ENCODE measurements around the gene SREBF2. TPM values are rescaled to one million over a fixed set of nuclear protein-coding genes. Genes with fewer than 3 reads are reported as not detected.
"Not testable (repeated sequence)": the region's sequence is repeated elsewhere in the genome, so short reads cannot be mapped to it uniquely, and the experiment has no call there.

The SREBF2 gene
- polyA plus RNA-seq, 3 donors = 20.8 to 40.6 (median 35.8) TPM

DNA sequence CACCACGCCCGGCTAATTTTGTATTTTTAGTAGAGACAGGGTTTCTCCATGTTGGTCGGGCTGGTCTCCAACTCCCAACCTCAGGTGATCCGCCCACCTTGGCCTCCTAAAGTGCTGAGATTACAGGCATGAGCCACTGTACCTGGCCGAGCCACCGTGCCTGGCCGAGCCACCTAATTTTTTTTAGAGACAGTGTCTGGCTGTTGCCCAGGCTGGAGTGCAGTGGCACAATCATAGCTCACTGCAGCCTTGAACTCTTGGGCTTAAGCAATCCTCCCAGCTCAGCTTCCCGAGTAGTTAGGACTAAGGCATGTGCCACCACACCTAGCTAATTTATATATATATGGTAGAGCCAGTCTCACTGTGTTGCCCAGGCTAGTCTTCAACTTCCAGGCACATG lies 2.6 kb downstream of the SREBF2 start:
- H3K27ac ChIP-seq (ENCODE audit: low read depth, low read length) = not testable (repeated sequence)
- WGBS, 3 donors = 65 to 87% (median 76%) methylated on average over 6 to 8 of the region's 8 CpGs

DNA sequence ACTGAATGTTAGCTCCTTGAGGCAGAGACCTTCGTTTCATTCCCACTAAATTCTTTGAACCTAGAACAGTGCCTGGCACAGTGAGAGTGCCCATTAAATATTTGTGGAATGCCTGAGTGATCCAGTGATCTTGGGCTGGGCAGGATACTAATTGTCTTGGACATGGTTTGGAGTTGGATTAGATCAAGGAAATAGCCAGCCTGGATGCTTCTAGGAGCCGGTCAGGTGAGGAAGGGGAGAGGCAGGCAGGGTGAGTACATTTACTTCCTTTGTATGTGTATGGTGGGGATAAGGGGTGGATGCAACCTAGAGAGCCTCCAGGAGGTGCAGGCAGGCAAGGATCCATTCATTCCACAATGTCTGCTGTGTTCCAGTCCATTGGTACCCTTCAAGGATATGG lies 3.6 kb downstream of the SREBF2 start:
- H3K27ac ChIP-seq (ENCODE audit: low read depth, low read length) = no peak overlapping the region
- 84 to 96% (median 96%) methylated on average over 2 of the region's 2 CpGs for WGBS, 3 donors

DNA sequence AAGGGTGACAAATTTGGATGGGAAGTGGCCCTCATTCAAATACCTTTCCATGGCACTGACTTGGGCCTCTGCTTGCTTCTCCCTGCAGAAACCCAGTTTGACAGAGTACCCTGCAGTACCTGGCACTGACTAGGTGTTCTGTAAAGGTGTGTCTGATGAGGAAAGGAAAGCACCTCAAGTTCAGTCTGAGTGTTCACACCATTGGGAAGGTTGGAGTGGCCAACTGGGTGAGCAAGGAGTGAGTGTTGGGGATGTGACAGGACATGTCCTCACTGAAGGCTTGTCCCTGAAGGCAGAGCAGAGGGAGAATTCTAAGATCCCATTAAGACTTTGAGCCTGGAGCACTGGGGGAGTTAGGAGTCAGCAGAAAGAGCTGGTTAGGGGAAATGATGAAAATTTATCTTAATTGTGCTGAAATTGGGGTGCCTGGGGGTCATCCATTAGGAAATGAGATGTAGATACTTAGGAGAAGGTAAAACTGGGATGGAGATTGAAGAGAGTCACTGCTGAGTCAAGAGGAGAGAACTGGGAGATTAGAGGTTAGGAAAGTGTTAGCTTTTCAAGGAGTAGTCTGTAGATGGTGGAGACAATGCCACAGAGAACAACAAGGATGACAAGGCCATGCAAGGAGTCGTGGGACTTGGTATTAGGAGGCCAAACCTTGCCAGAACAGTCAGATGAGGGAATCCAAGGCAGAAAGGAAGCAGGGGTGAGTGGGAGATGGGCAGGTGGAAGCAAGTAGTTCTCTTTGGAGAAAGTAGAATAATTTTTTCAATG lies 6.1 kb downstream of the SREBF2 start:
- H3K27ac ChIP-seq (ENCODE audit: low read depth, low read length) = no peak overlapping the region
- WGBS, 3 donors = 62 to 80% (median 71%) methylated on average over 1 of the region's 1 CpG

DNA sequence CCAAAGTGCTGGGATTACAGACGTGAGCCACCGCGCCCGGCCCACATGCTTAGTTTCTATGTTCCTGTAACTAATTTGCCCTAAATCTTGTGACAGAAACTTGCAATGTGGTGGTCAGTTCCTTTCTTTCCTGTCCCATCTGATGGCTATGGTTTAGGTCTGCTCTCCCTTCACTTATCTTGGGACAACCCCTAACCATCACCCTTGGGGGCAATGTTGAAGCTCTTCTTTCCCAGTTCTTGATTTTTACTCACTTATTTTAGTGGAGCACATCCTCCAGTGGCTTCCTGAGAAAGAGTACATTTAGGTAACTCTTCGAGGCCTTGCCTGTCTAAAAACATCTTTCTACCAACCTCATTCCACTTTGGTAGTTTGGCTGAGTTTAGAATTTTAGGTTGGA lies 7.3 kb downstream of the SREBF2 start:
- 89 to 98% (median 92%) methylated on average over 5 of the region's 5 CpGs for WGBS, 3 donors
- no peak overlapping the region for H3K27ac ChIP-seq (ENCODE audit: low read depth, low read length)

DNA sequence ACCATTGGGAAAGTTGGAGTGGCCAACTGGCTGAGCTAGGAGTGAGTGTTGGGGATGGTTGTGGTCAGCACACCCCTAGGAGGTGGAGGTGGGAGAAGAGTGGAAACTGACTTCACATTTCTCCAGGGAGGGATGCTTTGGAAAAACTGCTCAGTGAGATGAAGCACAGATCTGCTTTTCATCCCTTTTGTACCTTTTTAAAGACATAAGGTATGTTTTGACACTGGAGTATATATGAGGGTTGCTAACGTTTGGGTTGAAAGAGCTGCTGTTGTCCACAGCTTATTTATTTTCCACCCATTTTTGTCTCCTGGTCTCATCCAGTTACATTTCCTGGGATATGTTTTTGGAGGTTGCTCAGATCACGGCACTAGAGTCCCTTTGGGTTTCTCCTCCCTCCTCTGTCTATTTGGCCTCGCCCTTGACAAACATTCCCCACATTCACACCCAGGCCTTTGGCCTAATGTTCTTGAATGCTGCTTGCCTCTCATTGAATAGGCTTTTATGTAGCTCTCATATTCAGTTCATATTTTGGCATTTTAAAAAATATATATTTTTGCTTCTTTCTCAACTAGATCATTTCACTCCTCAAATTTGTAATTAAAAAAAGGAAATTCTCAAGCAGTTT lies 8.3 kb downstream of the SREBF2 start:
- H3K27ac ChIP-seq (ENCODE audit: low read depth, low read length) = no peak overlapping the region
- 47 to 64% (median 57%) methylated on average over 3 of the region's 3 CpGs for WGBS, 3 donors

DNA sequence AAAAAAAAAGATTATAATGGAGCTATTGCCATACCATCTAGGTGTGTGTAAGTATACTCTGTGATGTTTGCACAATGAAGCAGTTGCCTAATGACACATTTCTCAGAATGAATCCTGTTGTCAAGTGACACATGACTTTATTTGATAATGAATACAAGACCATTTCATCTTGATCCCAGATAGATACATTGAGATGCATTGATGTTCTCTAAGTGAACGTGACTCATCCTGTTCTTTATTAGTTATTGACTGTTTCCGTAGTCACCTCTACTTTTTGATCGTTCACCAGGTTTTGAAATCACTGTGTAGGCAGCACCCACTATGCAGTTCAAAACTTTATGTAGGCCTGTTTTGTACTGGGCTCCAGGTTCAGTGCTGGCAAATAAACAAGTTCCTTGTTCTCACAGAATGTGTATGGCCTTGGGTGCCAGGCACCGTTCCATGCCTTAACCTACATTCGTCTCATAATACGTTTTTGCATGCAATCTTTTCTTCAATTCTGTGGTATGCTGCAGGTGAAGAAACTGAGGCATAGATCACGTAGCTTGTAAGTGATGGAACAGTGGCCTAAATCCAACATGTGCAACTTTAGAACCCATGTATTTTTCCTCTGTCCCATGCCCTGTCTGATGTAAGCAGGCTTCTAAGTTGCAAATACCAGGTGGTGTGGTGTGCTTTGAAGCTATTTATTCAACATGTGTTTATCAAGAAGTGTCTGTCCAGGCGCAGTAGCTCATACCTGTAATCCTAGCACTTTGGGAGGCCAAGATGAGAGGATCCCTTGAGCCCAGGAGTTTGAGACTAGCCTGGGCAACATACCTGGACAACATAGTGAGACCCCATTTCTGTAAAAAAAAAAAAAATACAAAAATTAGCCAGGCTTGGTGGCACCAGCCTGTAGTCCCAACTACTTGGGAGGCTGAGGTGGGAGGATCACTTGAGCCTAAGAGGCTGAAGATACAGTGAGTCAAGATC lies 10.4 kb downstream of the SREBF2 start:
- 41 to 91% (median 87%) methylated on average over 8 of the region's 8 CpGs for WGBS, 3 donors
- no peak overlapping the region for H3K27ac ChIP-seq (ENCODE audit: low read depth, low read length)

DNA sequence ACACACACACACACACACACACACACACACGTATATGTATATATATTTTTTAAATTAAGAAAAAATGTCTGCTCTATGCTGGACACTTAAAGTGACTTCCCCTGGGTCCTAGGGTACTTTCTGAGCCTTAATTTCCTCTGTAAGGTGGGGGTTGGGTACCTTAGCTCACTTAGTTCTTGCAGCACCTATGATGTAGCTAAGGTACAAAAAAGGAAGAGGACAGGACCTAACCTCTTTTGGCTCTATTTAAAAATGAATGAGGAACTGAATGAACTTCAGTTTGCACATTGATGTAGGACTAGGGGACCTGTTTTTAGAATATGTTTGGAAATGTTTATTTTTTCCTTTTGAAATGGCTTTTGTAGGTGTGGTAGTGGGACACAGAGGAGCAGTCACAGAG lies 11.1 kb downstream of the SREBF2 start:
- no peak overlapping the region for H3K27ac ChIP-seq (ENCODE audit: low read depth, low read length)
- 36 to 77% (median 68%) methylated on average over 1 of the region's 1 CpG for WGBS, 3 donors

DNA sequence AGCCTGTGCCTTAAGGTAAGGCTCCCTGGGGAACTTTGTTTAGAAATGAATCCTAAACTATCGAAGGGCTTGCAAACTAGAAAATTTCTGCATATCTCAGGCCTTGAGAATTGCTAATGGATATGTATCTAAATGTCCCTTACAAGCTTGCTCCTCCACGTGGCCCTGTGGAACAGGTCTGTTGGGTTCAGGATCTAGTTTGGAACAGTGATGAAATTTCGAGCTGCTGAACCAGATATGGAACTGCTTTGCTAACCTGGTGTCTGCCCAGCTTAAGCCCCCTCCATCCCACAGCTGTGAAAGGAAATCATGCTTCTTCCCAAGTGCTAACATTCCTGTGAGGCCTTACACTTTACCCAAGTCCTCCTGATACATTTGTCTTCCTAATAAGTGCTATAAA lies 11.6 kb downstream of the SREBF2 start:
- 27 to 73% (median 71%) methylated on average over 3 of the region's 3 CpGs for WGBS, 3 donors
- no peak overlapping the region for H3K27ac ChIP-seq (ENCODE audit: low read depth, low read length)

DNA sequence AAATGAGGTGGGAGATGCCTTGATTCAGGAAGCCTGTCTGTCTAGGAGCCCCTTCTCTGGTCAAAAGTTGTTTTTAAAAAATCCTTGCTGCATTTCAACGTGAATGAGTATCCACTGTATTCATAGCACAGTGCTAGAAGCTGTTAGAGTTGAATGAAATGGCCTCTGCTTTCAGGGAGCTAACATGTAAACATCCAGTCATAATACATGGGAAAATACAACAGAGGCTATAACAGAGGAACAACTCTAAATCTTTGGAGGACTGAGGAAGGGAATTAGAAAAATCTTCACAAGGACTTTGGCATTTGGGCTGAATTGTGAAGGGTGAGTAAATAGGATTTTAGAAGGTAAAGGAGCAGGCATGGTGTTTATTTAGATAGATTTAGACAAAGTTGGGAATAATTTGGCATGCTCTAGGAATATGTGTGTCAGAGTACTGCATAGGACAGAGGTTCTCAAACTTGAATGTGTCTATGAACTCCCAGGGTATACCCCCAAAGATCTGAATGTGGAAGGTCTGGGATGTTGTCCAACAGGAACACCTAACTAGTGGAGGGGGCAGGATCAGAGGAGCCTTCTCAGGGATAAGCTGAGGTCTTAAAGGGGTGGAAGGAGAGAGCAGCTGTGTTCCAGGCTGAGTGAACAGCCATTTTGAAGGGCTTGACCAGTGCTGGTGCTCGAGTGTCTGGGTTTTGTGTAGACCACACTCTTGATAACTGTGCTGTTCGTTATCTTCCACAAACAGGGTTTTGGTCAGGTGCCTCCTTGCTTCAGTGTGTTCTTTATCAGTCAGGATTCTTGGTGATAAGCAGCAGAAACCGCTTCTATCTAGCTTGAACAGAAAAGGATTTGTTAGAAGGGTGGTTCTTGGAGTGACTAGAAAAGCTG lies 12.7 kb downstream of the SREBF2 start:
- H3K27ac ChIP-seq (ENCODE audit: low read depth, low read length) = no peak overlapping the region
- WGBS, 3 donors = 35 to 69% (median 64%) methylated on average over 4 of the region's 4 CpGs

DNA sequence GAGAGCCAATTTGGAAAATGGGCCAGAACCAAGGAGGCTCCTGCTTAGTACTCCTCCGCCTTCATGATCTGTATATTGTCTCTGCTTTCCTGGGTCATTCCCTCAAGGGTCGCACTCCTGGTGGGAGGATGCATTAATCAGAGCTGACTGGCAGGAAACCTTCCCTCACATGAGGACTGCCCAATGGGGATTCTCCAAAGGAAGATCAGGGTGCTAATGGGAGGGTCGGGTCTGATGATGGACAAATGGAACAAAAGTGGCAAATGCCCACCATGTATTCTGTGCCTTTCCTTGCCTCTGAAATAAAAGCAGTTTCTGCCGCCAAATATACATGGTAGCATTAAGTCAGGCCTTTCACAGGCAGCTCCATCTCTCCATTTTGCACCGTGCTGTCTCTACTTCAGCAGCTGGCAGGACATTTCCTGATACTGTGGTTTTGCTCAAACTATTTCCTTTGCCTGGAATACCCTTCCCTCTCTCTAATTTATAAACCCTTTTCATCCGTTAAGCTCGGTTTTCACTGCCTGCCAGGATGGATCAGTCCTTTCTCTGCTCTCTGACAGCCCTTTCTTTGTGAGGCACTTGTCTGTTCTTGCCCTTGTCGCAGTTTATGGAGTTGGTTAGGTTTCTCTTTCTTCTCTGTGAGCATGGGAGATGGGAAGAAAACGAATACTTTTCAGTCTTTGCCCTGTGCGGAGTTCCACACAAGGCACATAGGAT lies 13.5 kb downstream of the SREBF2 start:
- WGBS, 3 donors = 55 to 73% (median 60%) methylated on average over 10 of the region's 10 CpGs
- no peak overlapping the region for H3K27ac ChIP-seq (ENCODE audit: low read depth, low read length)

DNA sequence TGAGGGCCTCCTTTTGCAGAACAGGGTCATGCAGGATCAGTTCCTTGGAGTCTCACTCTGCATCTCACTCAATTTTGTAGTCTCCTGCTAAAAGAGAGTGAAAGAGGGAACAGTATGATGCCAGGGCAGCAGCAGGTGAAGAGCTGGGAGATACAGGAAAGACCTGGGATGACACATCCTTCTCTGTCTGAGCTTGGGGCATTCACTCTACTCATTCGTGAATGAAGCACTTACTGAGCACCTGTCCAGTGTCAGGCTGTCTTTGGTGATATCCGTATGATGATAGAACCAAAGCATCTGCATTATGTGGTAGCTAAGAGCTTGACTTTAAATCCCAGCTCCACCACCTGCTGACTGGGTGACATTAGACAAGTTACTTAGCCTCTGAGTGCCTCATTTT lies 14.4 kb downstream of the SREBF2 start:
- H3K27ac ChIP-seq (ENCODE audit: low read depth, low read length) = no peak overlapping the region
- 79 to 85% (median 83%) methylated on average over 2 of the region's 2 CpGs for WGBS, 3 donors

DNA sequence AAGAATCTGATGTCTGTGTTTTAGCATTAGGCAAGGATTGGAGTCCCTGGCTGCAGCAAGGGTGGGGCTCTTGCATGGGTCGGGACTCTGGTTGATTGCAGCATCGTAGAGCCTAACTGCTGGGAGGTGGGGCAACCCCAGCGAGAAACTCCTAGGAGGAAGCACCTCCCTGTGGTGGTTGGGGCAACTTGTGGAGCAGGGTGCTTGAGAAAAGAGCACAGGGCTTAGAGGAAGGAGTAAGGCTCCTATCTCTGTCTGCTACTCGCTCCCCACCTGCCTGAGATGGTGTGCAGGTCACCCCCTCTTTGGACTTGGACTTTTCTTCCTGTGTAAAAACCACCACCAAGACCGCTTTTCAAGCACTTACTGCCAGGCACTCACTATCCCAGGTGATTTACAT lies 15.6 kb downstream of the SREBF2 start:
- 41 to 84% (median 45%) methylated on average over 5 of the region's 5 CpGs for WGBS, 3 donors
- H3K27ac ChIP-seq (ENCODE audit: low read depth, low read length) = no peak overlapping the region

DNA sequence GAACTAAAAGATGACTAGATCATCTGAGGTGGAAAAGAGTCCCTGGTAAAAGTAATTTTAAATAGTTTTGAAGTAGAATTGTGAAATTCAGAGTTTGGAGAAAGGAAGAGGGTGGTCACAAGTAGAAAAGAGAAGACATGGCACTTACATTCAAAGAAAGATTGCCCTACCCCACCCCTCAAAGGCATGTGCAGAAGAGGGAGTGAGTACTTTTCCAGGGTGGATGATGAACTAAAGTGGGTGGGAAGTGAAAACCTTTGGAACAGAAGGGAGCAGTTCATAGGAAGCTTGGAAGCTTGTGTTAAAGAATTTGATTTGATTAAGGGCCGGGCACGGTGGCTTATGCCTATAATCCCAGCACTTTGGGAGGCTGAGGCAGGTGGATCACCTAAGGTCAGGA lies 23.6 kb downstream of the SREBF2 start:
- 78 to 81% (median 78%) methylated on average over 2 of the region's 2 CpGs for WGBS, 3 donors
- H3K27ac ChIP-seq (ENCODE audit: low read depth, low read length) = no peak overlapping the region

DNA sequence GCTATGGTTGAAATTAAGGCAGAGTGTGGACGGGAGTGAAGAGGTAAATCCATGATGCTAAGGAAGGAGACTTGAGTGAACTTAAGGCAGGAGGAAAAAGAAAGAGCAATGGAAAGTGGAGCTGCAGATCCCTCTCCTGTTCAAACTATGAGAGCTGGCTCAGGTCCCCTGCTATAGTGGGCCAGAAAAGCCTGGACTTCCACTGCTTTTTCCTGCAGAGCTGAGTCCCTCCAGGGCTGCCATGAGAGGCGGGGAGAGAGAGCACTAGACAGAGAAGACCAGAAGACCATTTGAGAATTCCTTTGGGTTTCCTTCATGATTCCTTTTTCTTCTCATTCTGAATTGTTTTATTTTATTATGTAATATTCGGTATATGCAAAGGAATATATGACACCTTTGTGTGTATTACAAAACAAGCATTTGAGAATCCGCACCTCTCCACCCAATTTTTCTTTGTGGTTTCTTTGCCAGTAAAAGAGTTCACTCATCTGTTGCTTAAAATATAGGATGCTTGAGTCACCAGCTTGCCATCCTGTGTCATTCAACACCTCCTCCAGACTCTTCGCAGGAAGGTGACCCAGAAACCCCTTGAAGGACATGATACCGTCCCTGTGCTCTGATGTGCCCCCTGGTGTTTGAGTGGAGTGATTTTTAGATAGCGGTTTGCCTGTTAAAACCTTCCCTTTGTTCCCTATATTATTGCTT lies 24.4 kb downstream of the SREBF2 start:
- H3K27ac ChIP-seq (ENCODE audit: low read depth, low read length) = no peak overlapping the region
- 51 to 63% (median 54%) methylated on average over 7 of the region's 7 CpGs for WGBS, 3 donors

DNA sequence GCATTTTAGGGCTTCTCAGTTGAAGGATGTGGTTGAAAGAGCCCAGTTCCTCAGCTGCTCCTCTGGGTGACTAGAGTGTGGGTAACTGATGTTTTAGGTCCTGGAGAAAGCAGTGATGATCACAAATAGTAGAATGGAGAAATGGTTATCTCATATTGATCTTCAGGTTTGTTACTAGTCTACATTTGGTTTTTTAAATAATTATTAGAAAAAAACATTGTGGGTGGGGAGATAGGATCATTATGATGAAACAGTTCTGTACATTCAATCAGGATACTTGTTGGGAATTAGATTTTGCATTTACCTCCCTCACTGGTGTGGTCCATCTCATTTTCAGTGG lies 24.9 kb downstream of the SREBF2 start:
- no peak overlapping the region for H3K27ac ChIP-seq (ENCODE audit: low read depth, low read length)

DNA sequence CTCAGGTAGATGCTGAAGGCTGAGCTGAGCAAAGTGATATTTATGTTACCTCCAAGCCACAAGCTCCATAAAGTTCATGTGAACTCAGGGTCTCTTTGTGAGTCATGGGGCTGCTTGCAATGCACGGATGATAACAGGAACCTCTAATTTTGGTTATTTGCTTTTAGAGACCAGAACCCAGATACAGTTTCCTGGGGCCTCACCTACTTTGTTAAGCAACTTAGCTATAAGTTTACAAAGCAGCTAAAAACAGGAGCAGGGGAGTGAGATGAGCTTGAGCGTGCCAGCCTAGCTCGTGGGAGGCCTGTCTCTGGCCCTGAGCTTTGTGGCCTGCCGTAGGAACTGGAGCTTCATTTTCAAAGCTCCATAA lies 29.2 kb downstream of the SREBF2 start:
- 28 to 48% (median 29%) methylated on average over 4 of the region's 4 CpGs for WGBS, 3 donors
- peak overlapping the region; percentile 54 for H3K27ac ChIP-seq (ENCODE audit: low read depth, low read length)

DNA sequence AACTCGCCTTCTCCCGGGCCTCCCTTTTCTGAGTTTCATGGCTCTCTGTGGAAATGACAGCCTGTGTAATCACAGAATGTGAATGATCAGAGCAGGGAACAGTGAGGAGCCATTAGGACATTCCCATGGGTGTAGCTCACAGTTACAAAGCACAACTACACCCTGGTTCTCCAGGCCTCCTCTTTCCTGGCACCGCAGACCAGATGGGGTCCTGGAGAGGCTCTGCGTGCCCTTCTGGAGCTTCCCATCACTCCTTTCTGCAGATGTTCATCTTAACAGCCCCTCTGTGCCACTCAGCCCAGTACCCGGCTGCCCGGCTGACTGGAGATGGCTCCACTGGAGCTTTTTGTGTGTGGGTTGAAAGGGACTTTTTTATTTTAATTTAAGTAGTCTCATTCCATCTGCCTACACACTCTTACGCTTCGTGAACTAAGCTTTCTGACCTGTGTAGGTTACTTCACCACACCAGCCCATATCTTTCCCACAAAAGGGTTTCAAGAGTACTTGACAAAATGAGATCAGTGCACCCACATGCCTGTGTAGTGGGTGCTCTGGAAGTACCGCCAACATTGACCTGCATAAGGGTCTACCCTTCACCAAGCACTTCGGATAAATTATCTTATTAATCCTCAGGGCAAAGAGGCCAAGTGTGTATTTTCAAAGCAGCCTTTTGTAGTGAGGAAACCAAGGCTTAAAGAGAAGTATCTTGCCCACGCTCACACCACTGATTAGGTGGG lies 29.8 kb downstream of the SREBF2 start:
- H3K27ac ChIP-seq (ENCODE audit: low read depth, low read length) = peak overlapping the region; percentile 54
- 69 to 86% (median 78%) methylated on average over 11 of the region's 11 CpGs for WGBS, 3 donors
